Naive thymus-derived CD8-positive, alpha-beta T cell (primary cell): ENCODE data around the gene DIAPH3. TPM values are rescaled to one million over a fixed set of nuclear protein-coding genes. Genes with fewer than 3 reads are reported as not detected.

ENCODE experiments used
- ATAC-seq, 2 donors: fragments of 150-1000 bp; cut with Tn5 transposase in 1 of 2; sonication (Bioruptor Pico), chemical (Tn5 transposase) in 1 of 2; 1 replicate in 1 of 2; 2 replicates in 1 of 2; pipeline ENCODE4 v1.10.0; 2021; ENCODE audit warnings: mild to moderate bottlenecking in 2 of 2, moderate library complexity in 2 of 2
- POLR2A ChIA-PET: fragments of 350-600 bp; sonication (Branson Sonifier 250); formaldehyde crosslinking; loops from one replicate; lab custom pipeline; 2021; ENCODE audit warnings: antibody characterized with exemption; lab: Charles Lee
- DNase-seq, 10 donors: peaks; one replicate each; pipeline versions ENCODE4 v3.0.0 to v3.0.0-alpha.2; 2020 to 2022
- H3K27ac Mint-ChIP-seq, 10 donors: one replicate each; pipeline ENCODE4 v1.8.0; 2020 to 2022; ENCODE audit warnings: mild to moderate bottlenecking in 10 of 10, mixed read lengths in 10 of 10, moderate library complexity in 4 of 10, inconsistent platforms in 1 of 10
- H3K27me3 Mint-ChIP-seq, 5 donors: one replicate each; pipeline ENCODE4 v1.8.0; 2021 to 2022; ENCODE audit warnings: mixed read lengths in 5 of 5
- H3K36me3 Mint-ChIP-seq, 3 donors: one replicate each; pipeline ENCODE4 v1.8.0; 2020 to 2022; ENCODE audit warnings: mixed read lengths in 3 of 3, mild to moderate bottlenecking in 2 of 3, inconsistent platforms in 1 of 3
- H3K4me1 Mint-ChIP-seq, 4 donors: one replicate each; pipeline ENCODE4 v1.8.0; 2021 to 2022; ENCODE audit warnings: mixed read lengths in 4 of 4
- H3K4me3 Mint-ChIP-seq, 10 donors: one replicate each; pipeline ENCODE4 v1.8.0; 2020 to 2022; ENCODE audit warnings: mild to moderate bottlenecking in 10 of 10, mixed read lengths in 10 of 10, moderate library complexity in 6 of 10, inconsistent platforms in 1 of 10
- H3K9me3 Mint-ChIP-seq, 9 donors: one replicate each; pipeline ENCODE4 v1.8.0; 2020 to 2022; ENCODE audit warnings: mixed read lengths in 9 of 9, mild to moderate bottlenecking in 3 of 9, inconsistent platforms in 1 of 9, moderate library complexity in 1 of 9
- polyA plus RNA-seq, 3 donors: library from polyadenylated mRNA; unstranded; fragments of 300-500 nt; fragmentation: Illumina TruSeq; gene quantifications; one replicate each; pipeline ENCODE4 v1.2.3, GENCODE V29; 2021
- total RNA-seq, 8 experiments: library from RNA in 2 of 8; stranded (reverse) in 2 of 8; gene quantifications; one replicate each; pipeline ENCODE4 v1.2.3 and lab custom pipeline; 2021 to 2026

Gene DIAPH3
- total and polyA plus RNA-seq, 5 experiments from 2014 or later = 0.02 to 0.05 TPM; not detected in 3

DNA sequence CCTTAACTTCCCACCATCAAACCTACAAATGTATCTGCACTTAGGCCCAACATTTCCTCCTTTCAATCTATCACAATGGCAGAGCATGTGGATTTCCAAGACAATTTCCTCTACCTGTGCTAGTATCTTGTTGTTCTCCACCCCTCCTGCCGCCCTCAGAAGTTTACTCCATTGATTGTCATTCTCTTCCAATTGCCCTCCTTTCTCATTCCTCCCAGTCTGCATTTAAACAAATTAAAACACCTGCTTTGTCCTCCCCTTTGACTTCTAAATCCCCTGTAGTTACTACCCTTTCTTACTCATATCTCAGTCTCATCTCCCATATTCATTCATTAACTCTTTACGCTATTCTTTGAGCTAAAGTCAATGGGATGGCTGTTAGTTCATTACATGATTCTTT lies 370.6 kb downstream of the DIAPH3 start:
- no peak overlapping the region for H3K4me3 Mint-ChIP-seq
- no peak overlapping the region for H3K27ac Mint-ChIP-seq
- no peaks in the 10 kb centered on the region for H3K36me3 Mint-ChIP-seq
- H3K4me1 Mint-ChIP-seq = no peaks in the 10 kb centered on the region
- no peak for ATAC-seq
- H3K9me3 Mint-ChIP-seq = no peaks in the 10 kb centered on the region
- DNase-seq = no peak
- H3K27me3 Mint-ChIP-seq = no peaks in the 10 kb centered on the region
- POLR2A ChIA-PET = no interaction called here

DNA sequence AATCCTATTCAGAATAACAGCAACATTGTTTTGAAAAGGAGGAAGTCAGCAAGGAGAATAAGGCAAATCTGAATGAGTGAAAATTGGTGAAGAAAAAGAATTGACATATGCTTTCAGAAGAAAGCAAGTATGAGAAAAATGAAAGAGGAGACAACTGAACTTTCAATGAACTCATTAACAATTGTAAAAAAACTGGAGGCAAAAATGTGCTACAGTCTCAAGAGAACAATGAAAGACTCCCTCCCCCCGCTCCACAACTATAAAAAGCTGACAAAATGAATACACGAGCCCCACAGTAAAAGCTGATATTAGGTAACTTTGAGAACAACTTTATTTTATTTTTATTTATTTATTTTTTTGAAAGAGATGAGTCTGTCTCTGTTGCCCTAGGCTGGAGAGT lies 373.1 kb downstream of the DIAPH3 start:
- Mint-ChIP-seq H3K4me3 (no peak overlapping the region), H3K27ac (no peak overlapping the region), H3K4me1 (no peaks in the 10 kb centered on the region), H3K36me3 (no peaks in the 10 kb centered on the region), H3K9me3 (no peaks in the 10 kb centered on the region), H3K27me3 (no peaks in the 10 kb centered on the region)
- DNase-seq (no peak), ATAC-seq (no peak)
- POLR2A ChIA-PET = no interaction called here

GRCh38 chr13:59789558-59789957 lies 374.2 kb downstream of the DIAPH3 start:
- DNase-seq = no peak
- no peak for ATAC-seq
- no peaks in the 10 kb centered on the region for H3K4me1 Mint-ChIP-seq
- no peaks in the 10 kb centered on the region for H3K9me3 Mint-ChIP-seq
- no peak overlapping the region for H3K4me3 Mint-ChIP-seq
- H3K27ac Mint-ChIP-seq = no peak overlapping the region
- no peaks in the 10 kb centered on the region for H3K36me3 Mint-ChIP-seq
- POLR2A ChIA-PET = no interaction called here
- H3K27me3 Mint-ChIP-seq = no peaks in the 10 kb centered on the region

DNA sequence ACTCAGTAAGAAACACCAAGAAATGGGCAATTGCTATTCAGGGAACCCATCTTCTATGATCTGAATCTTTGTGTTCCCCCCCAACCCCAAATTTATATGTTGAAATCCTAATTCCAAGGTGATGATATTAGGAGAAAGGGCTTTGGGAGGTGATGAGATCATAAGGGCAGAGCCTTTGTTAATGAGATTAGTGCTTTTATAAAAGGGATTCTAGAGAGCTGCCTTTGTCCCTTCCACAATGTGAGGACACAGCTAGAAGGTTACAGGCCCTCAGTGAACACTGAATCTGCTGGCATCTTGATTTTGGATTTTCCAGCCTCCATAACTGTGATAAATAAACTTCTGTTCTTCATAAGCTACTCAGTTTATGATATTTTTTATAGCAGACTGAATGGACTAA lies 376.0 kb downstream of the DIAPH3 start:
- POLR2A ChIA-PET = no interaction called here
- no peak overlapping the region for H3K4me3 Mint-ChIP-seq
- no peaks in the 10 kb centered on the region for H3K36me3 Mint-ChIP-seq
- peaks cover 0 to 2% (median 0%) of the 10 kb centered on the region in 5 donors for H3K27me3 Mint-ChIP-seq
- no peak overlapping the region for H3K27ac Mint-ChIP-seq
- no peaks in the 10 kb centered on the region for H3K9me3 Mint-ChIP-seq
- H3K4me1 Mint-ChIP-seq = no peaks in the 10 kb centered on the region
- no peak for DNase-seq
- no peak for ATAC-seq

DNA sequence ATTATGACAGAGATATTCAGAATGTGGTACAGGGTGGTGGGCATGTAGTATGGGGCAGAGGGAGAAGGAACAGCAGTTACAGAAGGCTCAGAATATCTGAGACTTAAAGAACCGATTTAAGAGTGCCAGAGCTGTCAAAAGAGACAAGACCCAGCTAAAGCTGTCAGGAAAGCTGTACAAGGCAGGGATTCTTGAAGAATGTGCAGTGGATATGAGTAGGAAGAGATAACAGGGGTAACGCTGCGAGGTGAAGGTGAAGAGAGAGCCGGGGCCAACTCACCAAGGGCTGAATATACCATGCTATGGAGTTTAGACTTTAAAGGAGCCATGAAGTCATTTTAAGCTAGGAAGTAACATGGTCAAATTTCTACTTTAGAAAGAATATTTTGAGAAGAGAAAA lies 381.0 kb downstream of the DIAPH3 start:
- H3K9me3 Mint-ChIP-seq = no peaks in the 10 kb centered on the region
- H3K4me1 Mint-ChIP-seq = no peaks in the 10 kb centered on the region
- H3K27ac Mint-ChIP-seq = no peak overlapping the region
- H3K27me3 Mint-ChIP-seq = peaks cover 0 to 5% (median 0%) of the 10 kb centered on the region in 5 donors
- no peaks in the 10 kb centered on the region for H3K36me3 Mint-ChIP-seq
- no peak for ATAC-seq
- no peak overlapping the region for H3K4me3 Mint-ChIP-seq
- POLR2A ChIA-PET = no interaction called here
- no peak for DNase-seq

DNA sequence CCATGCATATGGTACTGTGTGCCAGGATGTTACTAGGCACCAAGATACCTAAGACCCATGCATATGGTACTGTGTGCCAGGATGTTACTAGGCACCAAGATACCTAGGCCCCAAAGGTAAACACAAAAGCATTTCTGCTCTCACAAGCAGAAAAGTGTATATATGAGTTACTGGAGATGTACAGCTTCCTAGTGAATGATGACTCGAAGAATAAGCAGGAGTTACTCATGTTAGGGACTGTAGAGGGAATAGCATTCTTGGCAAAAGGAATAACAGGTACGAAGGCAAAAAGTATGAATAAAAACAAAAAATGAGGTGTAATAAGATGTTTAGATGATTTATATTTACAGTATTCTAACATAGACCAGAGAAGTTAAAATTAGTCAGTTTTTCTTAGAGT lies 383.7 kb downstream of the DIAPH3 start:
- H3K27me3 Mint-ChIP-seq = peaks cover 0 to 5% (median 0%) of the 10 kb centered on the region in 5 donors
- no peaks in the 10 kb centered on the region for H3K36me3 Mint-ChIP-seq
- H3K9me3 Mint-ChIP-seq = no peaks in the 10 kb centered on the region
- ATAC-seq = no peak
- no peak overlapping the region for H3K4me3 Mint-ChIP-seq
- no peaks in the 10 kb centered on the region for H3K4me1 Mint-ChIP-seq
- H3K27ac Mint-ChIP-seq = no peak overlapping the region
- POLR2A ChIA-PET = no interaction called here
- no peak for DNase-seq

DNA sequence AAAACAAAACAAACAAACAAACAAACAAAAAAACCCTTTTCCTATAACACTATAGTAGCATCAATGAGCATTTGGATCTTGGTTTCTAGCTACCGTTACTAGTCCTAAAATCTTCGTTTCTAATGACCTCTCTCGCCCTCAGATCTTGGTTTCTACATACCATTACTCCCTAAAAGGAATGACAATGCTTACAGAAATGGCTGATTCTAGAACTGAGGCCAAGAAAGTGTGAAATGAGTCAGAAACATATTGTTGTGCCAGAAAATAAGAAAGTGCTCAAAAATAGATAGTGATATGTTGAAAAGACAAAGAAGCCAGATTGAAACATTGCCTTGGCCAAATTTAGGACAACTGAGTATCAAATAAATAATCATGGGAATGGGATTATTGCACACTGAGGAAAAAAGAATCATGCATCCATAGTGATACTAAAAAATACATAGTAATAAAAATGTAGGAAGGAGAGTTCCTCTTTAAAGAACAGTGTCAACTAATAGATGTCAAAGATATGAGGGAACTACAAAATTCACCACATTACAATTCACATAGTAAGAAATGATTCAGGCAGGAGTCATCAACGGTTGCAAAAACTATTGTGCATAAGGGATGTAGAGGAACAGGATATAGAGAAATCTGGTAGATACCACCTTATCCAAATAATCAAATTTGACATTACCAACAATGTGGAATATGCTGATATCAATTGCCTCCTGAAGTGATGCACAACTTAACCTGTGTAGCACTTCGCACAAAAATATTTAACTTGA lies 386.6 kb downstream of the DIAPH3 start:
- Mint-ChIP-seq H3K9me3 (no peaks in the 10 kb centered on the region), H3K27ac (no peak overlapping the region), H3K36me3 (no peaks in the 10 kb centered on the region), H3K27me3 (peaks cover 0 to 2% (median 0%) of the 10 kb centered on the region in 5 donors), H3K4me1 (no peaks in the 10 kb centered on the region), H3K4me3 (no peak overlapping the region)
- POLR2A ChIA-PET = no interaction called here
- ATAC-seq = no peak
- no peak for DNase-seq

- no peak overlapping the region for H3K27ac Mint-ChIP-seq
- ATAC-seq = no peak
- no peaks in the 10 kb centered on the region for H3K9me3 Mint-ChIP-seq
- no peaks in the 10 kb centered on the region for H3K4me1 Mint-ChIP-seq
- peaks cover 0 to 2% (median 0%) of the 10 kb centered on the region in 5 donors for H3K27me3 Mint-ChIP-seq
- DNase-seq = no peak
- no peaks in the 10 kb centered on the region for H3K36me3 Mint-ChIP-seq
- no peak overlapping the region for H3K4me3 Mint-ChIP-seq
- POLR2A ChIA-PET = no interaction called here
Measured at GRCh38 chr13:59774491-59774971, 389.2 kb downstream of the DIAPH3 start.

GRCh38 chr13:59771272-59771671 lies 392.5 kb downstream of the DIAPH3 start:
- peaks cover 0 to 6% (median 0%) of the 10 kb centered on the region in 5 donors for H3K27me3 Mint-ChIP-seq
- H3K36me3 Mint-ChIP-seq = no peaks in the 10 kb centered on the region
- POLR2A ChIA-PET = no interaction called here
- no peak overlapping the region for H3K4me3 Mint-ChIP-seq
- no peaks in the 10 kb centered on the region for H3K4me1 Mint-ChIP-seq
- ATAC-seq (no peak), DNase-seq (no peak)
- H3K9me3 Mint-ChIP-seq = no peaks in the 10 kb centered on the region
- no peak overlapping the region for H3K27ac Mint-ChIP-seq

GRCh38 chr13:59770451-59770850 lies 393.3 kb downstream of the DIAPH3 start:
- DNase-seq = no peak
- Mint-ChIP-seq H3K4me1 (no peaks in the 10 kb centered on the region), H3K27ac (no peak overlapping the region), H3K9me3 (no peaks in the 10 kb centered on the region), H3K36me3 (no peaks in the 10 kb centered on the region), H3K4me3 (no peak overlapping the region), H3K27me3 (peaks cover 0 to 6% (median 0%) of the 10 kb centered on the region in 5 donors)
- POLR2A ChIA-PET = no interaction called here
- ATAC-seq = no peak

DNA sequence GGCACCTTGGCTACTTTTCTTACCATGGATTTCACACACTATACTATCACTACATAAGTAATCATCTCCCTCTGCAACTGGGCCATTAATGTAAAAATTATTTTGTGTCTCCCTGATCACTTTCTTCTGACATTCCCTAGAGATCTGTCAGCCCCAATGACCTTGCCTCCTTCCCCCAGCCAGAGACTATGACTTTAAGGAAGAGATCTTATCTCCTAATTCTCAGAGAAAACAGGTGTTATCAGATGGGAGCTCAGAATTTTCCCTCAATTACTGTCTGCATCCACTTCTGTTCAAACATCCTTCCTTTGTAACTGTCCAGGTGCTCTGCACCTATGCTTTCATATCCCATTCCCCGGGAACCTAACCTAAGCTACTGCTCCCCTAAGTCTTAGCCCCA lies 397.5 kb downstream of the DIAPH3 start:
- Mint-ChIP-seq H3K27ac (no peak overlapping the region), H3K4me3 (no peak overlapping the region), H3K36me3 (no peaks in the 10 kb centered on the region), H3K4me1 (no peaks in the 10 kb centered on the region), H3K27me3 (peaks cover 0 to 6% (median 0%) of the 10 kb centered on the region in 5 donors), H3K9me3 (no peaks in the 10 kb centered on the region)
- POLR2A ChIA-PET = no interaction called here
- no peak for DNase-seq
- no peak for ATAC-seq

- DNase-seq = no peak
- Mint-ChIP-seq H3K9me3 (no peaks in the 10 kb centered on the region), H3K36me3 (no peaks in the 10 kb centered on the region), H3K4me3 (no peak overlapping the region), H3K27me3 (peaks cover 0 to 6% (median 0%) of the 10 kb centered on the region in 5 donors), H3K27ac (no peak overlapping the region), H3K4me1 (no peaks in the 10 kb centered on the region)
- POLR2A ChIA-PET = no interaction called here
- ATAC-seq = no peak
Measured at GRCh38 chr13:59755632-59756290, 408.0 kb downstream of the DIAPH3 start.

DNA sequence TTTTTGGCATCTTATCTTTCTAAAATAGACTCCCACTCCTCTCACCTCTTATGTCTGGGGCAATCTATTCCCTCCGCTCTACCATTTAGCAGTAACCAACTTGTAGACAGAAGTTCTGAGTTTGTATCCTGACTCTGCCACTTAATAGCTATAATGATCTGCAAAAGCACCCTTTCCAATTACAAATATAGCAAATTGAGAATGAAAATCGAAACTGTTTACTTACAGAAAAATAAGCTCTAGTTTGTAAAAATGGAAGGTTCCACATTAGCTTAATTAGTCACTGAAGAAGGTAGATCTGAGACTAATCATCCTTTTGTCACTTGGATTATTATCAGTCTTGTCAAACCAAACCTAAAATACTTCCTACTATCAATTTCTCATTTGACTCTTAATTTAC lies 409.3 kb downstream of the DIAPH3 start:
- Mint-ChIP-seq H3K4me1 (no peaks in the 10 kb centered on the region), H3K36me3 (no peaks in the 10 kb centered on the region), H3K9me3 (no peaks in the 10 kb centered on the region), H3K27me3 (peaks cover 0 to 6% (median 0%) of the 10 kb centered on the region in 5 donors), H3K4me3 (no peak overlapping the region), H3K27ac (no peak overlapping the region)
- DNase-seq (no peak), ATAC-seq (no peak)
- POLR2A ChIA-PET = no interaction called here
